GM18511 (cell line): ENCODE data around the gene SLC35A2.
"Not testable (repeated sequence)": the region's sequence is repeated elsewhere in the genome, so short reads cannot be mapped to it uniquely, and the experiment has no call there.

Experiments used
- ATAC-seq: cut with Tn5 transposase; IDR thresholded peaks from one replicate; pipeline ENCODE4 v1.9.1; 2021; ENCODE audit warnings: mild to moderate bottlenecking, moderate library complexity; ENCODE audit not compliant: unreplicated experiment

Gene SLC35A2

DNA sequence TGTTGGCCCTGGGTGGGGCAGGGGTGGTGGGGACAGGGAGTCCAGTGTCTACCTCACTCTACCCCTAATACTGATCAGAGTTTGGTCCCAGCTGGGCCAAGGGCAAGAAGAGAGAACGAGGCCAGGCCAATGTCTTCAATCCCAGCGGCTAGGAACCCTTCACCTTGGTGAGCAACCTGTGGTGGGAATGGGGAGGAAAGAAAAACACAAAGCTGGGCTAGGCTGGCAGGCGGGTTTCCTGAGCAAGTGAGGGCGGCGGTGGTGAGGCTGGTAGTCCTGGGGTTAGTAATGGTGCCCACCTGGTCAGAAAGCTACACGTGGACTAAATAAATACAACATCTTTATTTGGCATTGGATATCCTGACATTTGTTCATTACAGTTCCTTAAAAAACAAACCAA lies 8.2 kb downstream of the SLC35A2 start:
- no peak for ATAC-seq

DNA sequence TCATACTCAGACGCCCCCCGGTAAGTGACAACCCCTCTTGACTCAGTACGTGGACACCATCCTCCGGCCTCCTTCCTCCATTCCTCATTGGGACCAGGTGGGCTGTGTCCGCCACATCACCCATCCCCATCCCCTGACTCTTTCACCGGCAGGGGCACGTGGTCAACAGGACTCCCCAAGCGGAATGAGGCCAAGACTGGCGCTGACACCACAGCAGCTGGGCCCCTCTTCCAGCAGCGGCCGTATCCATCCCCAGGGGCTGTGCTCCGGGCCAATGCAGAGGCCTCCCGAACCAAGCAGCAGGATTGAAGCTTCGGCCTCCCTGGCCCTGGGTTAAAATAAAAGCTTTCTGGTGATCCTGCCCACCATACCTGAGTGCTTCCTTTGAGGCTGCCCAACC lies 8.7 kb downstream of the SLC35A2 start:
- ATAC-seq = no peak

DNA sequence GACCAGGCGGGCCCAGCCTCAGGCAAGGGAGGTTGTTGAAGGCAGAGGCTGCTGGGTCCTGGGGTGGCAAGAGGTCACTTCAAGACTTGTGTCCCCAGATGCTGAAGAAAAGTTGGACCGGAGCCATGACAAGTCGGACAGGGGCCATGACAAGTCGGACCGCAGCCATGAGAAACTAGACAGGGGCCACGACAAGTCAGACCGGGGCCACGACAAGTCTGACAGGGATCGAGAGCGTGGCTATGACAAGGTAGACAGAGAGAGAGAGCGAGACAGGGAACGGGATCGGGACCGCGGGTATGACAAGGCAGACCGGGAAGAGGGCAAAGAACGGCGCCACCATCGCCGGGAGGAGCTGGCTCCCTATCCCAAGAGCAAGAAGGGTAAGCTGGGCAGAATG lies 9.3 kb downstream of the SLC35A2 start:
- no peak for ATAC-seq

DNA sequence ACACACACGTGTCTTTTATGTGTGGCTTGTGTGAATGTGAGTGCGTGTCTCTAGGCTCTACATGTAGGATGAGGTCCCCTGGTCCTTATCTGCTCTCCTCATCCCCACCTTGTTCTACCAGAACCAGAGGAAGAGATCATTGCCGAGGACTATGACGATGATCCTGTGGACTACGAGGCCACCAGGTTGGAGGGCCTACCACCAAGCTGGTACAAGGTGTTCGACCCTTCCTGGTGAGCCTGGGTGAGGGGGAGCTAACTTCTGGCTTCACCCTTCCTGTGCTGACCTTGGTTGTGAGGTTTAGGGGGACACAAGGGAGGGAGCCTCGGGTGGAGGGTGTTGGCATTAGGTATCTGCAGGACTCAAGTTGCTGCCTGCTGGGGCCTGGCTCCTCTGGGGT lies 10.4 kb downstream of the SLC35A2 start:
- no peak for ATAC-seq

DNA sequence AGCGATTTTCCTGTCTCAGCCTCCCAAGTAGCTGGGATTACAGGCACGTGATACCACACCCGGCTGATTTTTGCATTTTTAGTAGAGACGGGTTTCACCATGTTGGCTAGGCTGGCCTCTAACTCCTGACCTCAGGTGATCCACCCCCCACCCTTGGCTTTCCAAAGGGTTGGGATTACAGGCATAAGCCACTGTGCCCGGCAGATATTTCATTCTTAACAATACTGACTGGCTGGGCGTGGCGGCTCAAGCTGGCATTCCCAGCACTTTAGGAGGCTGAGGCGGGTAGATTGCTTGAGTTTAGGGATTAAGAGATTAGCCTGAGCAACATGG lies 12.4 kb downstream of the SLC35A2 start:
- ATAC-seq = no peak

DNA sequence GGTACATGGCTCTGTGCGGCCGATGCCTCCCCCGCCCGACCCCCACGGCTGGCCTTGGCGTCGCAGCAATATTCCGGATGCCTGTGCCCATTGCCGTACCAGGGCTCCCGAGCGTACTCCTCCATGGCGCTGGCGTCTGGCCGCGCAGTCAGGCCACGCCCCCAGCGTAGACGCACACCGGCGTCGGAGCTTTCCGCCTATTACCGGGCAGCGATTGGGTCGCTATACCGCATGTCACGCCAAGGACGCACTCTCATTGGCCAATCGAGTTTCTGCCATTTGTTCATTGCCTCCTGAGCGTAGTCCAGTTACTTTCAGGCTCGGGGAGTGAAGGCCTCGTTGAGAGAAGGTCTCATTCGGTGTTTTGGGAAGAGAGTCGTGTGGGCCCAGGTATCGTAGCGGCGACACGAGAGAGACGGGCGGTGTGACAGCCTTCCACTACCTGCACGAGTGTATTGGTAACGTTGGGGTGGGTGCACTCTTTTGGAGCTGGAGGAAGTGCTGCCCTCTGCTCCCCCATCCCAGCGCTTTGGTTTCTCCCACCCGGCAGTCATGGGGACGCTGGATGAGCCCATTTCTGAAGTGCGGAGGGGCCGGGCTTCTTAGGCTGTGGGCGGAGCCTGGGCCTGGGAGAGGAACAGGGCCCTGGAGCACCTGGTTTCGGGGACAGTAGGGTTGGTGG lies 13.7 kb downstream of the SLC35A2 start, which contains the start of the genes PQBP1 and TIMM17B:
PQBP1 (plus strand) TSS at position 306 of the 682 bp plus-strand sequence. CDS start 580 bp downstream, outside the sequence.
TIMM17B (minus strand) TSS at position 144 of the 682 bp plus-strand sequence; CDS start at position 125, 19 bp downstream.
- ATAC-seq = peak; percentile 92

DNA sequence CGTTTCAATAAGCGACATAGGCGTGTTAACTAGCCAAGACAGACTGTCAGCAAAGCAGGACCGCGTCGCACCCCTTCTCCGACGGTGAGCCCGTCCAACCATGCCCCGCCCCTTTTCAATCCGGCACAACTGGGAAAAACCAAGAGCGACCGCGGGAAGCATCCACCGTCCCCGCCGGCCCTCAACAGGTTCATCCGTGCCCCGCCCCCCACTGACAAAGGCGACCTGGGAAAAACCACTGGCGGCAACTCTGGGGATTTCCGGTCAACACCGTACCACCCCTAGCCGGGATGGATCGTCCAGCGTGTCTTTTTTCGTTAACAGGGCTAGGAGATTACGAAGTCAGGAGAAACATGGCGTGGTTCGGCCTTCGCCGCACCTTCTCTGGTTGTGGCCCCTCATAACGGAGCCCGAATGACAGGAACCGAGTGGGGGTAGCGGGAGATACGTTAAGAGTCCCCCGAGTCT lies 14.3 kb downstream of the SLC35A2 start:
- peak; percentile 22 for ATAC-seq

DNA sequence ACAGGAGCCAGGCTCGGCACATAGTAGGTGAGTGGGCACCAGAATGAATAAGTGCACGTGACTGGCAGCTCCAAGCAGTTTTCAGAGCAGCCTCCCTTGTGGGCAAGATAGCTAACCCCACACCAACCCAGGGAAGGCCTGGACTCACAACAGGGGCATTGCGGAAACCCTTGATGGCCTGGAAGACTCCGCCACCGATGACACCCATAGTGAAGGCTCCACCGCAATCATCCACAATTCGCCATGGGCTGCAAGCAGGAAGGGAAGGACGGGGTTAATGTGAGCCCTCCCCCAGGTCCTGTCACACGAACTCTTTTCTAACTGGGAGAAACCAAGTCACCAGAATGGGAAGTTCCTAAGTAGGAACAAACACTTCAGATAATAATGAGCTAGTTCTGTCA lies 14.8 kb downstream of the SLC35A2 start:
- ATAC-seq = no peak

DNA sequence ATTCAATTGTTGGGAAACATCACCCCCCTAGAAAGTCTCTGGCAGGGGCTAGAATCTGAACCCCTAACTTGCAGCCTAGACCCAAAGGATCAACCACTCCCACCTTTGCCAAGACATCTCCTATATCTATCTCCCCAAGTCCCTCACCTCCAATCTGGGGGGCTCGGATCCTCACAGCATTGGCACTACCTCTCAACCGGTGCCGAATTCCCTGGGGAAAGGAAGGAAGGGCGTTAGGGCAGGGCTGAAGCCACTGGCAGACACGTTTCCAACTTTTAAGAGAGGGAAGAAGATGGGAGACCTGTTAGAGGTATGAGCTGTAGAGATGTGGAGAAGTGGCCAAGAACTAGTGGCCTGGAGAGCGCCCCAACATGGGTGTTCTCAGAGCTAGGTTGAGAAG lies 16.6 kb downstream of the SLC35A2 start:
- no peak for ATAC-seq

DNA sequence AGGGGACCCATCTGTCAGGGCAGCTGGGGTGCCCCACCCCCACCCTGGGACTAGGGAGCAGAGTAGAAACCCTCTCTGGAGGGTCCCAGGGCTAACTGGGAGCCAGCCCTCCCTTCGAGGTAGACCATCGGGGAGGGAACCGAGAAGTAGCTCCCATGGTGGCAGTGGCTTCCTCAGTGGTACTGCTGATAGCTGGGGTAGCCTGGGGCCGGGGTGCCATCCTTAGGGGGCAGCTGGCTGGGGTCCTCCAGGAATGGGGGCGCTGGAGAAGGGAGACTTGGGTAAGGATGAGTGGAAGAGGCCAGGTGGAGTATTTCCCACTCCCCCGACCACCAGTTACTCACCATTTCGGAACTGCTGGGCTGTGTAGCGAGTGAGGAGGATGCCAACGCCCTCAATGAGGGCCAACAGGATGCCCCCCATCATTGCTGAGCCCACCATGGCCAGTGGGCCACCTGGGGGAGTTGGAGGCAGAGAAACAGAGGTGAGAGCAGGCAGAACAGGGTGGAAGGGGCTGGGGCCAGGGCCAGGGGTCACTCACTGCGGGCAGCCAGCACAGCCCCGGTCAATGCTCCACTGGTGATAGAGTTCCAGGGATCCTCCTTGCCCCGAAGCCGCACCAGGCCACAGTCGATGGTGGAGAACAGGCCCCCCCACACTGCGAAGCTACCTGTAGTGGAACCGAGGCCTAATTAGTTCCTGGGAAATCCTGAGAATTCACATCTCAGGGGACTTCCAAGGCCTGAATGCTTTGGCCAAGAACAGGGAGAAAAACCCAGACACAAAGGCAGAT lies 17.7 kb downstream of the SLC35A2 start:
- no peak for ATAC-seq

DNA sequence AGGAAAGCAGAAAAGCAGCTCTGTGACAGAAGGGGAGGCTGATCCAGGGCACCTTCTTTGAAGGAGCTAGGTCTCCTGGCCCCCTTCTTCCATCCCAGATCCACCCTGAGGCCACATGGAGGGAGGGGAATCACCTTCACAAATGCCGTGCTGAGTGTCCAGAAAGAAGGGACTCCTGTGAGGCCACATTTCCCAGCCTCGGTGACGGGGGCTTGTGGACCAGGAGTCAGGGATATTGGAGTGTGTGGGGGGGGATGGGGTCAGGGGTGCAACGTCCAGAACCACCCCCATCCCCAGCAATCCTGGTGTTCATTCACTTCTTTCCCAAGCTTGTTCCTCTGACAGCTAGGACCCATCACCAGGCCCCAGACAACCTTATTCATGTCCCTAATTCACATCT lies 18.6 kb downstream of the SLC35A2 start:
- ATAC-seq = no peak

DNA sequence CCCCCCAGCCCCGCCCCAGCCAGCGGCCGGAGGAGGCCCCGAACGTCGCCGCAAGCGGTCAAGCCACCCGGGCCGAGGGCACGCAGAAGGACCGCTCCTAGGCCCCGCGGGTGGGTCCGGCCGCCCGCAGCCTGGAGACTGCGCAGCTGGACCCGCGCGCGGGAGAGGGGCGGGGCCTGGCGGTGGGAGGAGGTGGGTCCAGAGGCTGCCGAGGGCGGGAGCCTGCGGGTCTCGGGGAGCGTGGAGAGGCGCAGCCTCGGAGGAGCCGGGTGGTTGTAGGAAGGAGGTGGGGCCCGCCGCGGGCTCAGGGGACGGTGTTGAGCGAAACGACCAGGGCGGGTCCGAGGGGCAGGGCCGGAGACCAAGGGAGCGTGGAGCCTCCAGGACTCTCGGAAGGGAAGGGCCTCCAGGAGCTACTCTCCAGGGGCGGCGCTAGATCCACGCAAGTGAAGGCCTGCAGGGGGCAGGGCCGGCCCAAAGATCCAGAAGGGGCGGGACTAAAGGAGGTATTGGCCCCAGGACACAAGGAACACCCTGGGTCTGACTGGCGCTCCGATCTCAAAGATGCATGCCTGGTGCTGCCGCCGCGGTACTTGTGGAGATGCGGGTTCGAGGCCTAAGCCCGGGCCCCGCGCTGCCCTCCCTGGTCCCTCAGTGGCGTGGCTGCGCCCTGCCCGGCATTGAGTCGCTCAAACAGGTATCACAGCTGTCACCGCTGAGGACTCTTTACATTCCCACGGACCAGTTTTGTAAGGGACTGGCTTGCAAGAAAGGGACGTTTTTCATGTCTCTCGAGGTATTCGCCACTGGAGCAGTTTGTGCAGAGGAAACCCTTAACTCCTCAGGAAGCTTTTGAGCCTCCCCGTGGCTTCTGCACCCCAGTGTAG lies 19.8 kb downstream of the SLC35A2 start:
- ATAC-seq = peak; percentile 82

DNA sequence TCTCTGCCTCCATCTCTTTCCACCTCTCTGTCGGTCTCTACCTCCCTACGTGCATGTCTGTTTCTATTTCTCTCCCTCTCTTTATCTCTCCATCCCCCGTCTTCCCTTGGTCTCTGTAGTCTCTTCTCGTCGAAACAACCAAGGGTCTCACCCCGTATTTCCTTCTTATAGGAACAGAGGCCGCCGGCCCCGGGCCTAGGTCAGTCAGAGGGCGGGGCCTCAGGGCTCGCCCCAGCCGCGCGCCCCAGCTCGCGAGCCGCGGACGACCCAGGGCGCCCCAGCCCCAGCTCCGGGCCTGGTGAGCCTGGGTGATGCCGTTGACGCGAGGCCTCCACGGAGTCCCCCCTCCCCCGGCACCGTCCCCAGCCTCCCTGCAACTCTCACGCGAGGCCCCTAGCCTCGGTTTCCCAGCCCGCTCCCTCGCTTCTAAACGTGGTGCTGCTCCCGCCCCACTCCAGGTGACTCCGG lies 20.5 kb downstream of the SLC35A2 start:
- ATAC-seq = peak; percentile 57

DNA sequence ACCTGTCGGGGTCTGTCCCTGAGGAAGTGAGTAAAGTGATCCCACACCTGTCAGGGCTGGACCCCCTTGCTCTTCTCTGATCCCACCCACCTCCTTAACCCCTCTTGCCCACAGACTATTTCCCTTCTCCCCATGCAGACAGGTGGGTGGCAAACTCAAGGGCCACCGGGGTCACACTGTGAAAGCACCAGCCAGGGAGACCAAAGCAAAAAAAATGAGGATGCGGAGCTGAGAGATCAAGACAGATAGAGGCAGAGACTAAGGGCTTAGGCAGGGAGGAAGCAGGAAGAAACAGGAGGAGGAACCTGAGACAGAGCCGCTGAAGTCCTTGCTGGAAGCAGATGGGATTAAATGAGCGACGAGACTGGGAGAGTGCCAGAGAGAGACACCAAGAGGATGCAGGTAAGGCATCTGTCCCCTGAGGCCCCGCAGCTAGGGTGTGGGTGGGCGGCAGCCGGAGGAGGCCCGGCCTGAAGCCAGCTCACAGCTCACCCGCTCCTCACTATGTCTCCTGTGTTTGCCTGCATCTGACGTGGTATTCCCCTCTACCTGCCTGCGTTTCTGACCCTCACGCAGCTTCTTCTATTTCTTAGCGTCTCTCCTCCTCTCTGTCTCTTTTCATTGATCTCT lies 21.0 kb downstream of the SLC35A2 start:
- no peak for ATAC-seq

DNA sequence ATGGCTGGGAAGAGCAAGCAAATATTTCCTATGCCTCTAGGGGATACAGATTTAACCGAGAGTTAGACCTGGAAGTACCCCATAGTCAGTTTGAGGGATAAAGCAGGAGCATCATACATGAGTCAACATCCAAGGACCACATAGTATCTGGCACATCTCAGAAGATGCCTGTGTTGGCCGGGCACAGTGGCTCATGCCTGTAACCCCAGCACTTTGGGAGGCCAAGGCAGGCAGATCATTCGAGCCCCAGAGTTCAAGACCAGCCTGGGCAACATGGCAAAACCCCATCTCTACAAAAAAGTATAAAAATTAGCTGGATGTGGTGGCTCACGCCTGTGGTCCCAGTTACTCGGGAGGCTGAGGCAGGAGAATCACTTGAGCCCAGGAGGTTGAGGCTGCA lies 24.9 kb downstream of the SLC35A2 start:
- ATAC-seq = not testable (repeated sequence)

DNA sequence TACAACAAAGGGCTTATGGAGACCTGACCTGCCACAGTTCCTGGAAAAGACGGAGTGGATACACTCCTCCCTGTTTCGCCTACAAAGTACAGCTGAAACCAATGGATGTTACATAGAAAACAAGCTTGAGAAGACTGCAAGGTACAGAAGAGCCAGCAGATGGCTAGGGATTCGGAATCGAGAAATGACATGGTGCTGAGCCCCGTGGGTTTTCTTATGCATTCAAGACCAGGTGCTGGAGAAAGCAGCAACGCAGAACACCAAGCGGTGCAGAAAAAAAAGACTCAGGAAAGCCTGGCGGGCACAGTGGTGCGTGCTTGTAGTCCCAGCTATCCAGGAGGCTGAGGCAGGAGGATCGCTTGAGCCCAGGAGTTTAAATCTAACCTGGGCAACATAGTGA lies 27.7 kb downstream of the SLC35A2 start:
- ATAC-seq = no peak

DNA sequence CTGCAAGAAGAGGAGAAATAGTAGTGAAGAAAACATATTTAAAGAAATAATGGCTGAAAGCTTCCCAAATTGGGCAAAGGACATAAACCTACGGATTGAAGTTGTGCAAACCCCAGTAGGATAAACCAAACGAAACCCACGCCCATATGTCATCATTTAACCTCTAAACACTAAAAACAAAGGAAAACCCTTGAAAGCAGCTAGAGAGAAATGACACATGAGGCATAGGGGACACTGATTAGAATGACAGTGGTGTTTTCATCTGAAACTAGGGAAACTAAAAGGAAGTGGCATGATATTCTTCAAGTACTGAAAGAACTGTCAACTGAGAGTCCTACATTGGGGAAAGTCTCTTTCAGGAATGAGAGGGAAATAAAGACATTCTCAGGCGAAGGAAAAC lies 34.5 kb downstream of the SLC35A2 start:
- ATAC-seq = not testable (repeated sequence)

DNA sequence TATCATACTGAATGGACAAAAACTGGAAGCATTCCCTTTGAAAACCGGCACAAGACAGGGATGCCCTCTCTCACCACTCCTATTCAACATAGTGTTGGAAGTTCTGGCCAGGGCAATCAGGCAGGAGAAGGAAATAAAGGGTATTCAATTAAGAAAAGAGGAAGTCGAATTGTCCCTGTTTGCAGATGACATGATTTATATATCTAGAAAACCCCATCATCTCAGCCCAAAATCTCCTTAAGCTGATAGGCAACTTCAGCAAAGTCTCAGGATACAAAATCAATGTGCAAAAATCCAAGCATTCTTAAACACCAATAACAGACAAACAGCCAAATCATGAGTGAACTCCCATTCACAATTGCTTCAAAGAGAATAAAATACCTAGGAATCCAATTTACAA lies 39.4 kb downstream of the SLC35A2 start:
- ATAC-seq = not testable (repeated sequence)

DNA sequence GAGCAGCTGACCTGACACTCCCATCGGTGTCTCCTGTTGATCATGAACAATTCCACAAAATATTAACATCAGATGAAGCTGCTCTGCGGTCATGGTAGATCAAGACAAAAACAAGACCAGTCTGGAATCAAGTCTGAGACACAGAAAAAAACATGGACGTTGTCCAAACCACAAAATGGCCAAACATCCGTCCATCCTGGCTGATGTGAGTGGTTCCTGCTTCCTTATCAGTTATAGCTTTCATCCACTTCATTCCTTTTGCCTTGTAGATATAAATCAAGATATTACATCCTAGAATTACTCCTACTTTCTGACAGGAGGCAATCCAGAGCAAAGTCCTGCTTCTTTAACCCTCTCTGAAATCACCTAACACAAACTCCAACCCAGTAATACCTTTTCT lies 47.2 kb downstream of the SLC35A2 start:
- no peak for ATAC-seq

DNA sequence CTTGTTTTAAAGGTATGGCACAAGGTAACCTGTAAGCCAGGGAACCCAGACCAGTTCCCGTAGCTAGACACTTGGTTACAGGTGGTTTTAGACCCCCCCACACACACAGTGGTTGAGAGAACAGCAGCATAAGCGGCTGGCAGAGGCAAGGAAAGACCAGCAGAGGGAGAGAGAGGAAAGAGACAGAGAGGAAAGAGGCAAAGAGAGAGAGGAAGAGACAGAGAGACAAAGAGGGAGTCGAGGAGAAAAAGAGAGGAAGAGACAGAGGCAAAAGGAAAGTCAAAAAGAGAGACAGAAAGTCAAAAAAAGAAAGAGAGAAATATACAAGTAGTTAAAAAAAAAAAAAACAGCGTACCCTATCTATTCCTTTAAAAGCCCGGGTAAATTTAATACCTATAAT lies 56.5 kb downstream of the SLC35A2 start:
- ATAC-seq = no peak
